22Rv1 (cell line): ENCODE results near the gene LNPK.

Experiments used
- CTCF ChIP-seq: fragments of 450-650 bp; IDR thresholded peaks from 2 replicates; pipeline ENCODE4 v1.5.1; 2017; ENCODE audit warnings: mild to moderate bottlenecking
- ZFX ChIP-seq: fragments of 450-650 bp; IDR thresholded peaks from 2 replicates; pipeline ENCODE4 v1.6.1; 2017; ENCODE audit warnings: antibody characterized with exemption, borderline replicate concordance

GRCh38 chr2:176009445-176009844 lies 7.4 kb upstream of the LNPK start:
- TF ChIP-seq CTCF (no peak), ZFX (no peak)
